AG10803 (cell line): ENCODE results near the gene FIGNL2.
A peak's percentile ranks its signal among the peaks of the same experiment; 100 is the strongest.

Experiments used
- DNase-seq: peaks from one replicate; pipeline ENCODE4 v3.0.0; 2010; ENCODE audit warnings: low read depth
- H3K4me3 ChIP-seq: 2 replicates; pipeline ENCODE4 v1.5.1; 2011; ENCODE audit warnings: mild to moderate bottlenecking, low read length, control low read depth
- CTCF ChIP-seq: conservative IDR thresholded peaks from 2 replicates; pipeline ENCODE4 v1.5.1; 2011; ENCODE audit warnings: mild to moderate bottlenecking, low read length, control low read depth, inconsistent platforms

The FIGNL2 gene

GRCh38 chr12:51823875-51824565 lies 24.5 kb downstream of the FIGNL2 start:
- peak; percentile 74 for TF ChIP-seq CTCF
- no peak overlapping the region for H3K4me3 ChIP-seq
- DNase-seq = peak; percentile 72

GRCh38 chr12:51822956-51823355 lies 25.6 kb downstream of the FIGNL2 start:
- no peak for DNase-seq
- H3K4me3 ChIP-seq = no peak overlapping the region
- no peak for TF ChIP-seq CTCF

GRCh38 chr12:51822261-51822616 lies 26.3 kb downstream of the FIGNL2 start:
- DNase-seq = no peak
- no peak for TF ChIP-seq CTCF
- peak overlapping the region; percentile 44 for H3K4me3 ChIP-seq

- TF ChIP-seq CTCF = no peak
- H3K4me3 ChIP-seq = peak overlapping the region; percentile 62
- DNase-seq = no peak
These were observed 26.9 kb downstream of the FIGNL2 start for GRCh38 chr12:51821440-51822260.

- 0 out of 2 replicates have a peak, but pooled peaks have one; percentile 4 for TF ChIP-seq CTCF
- peak; percentile 51 for DNase-seq
- peak overlapping the region; percentile 62 for H3K4me3 ChIP-seq
These were observed 27.7 kb downstream of the FIGNL2 start for GRCh38 chr12:51820526-51821439.

- no peak for TF ChIP-seq CTCF
- DNase-seq = peak; percentile 49
- H3K4me3 ChIP-seq = peak overlapping the region; percentile 59
These were observed 28.6 kb downstream of the FIGNL2 start for GRCh38 chr12:51819736-51820525.
